Stomach (tissue), 4 donors: Measurements from ENCODE around the gene OTOGL.

Source experiments
- CTCF ChIP-seq, 7 experiments: fragments of 450-650 bp in 4 of 7; fragments of 200-600 bp in 3 of 7; sonication (generic) in 3 of 7; IDR thresholded peaks; one replicate each; pipeline ENCODE4 v1.5.1; 2016 to 2019; ENCODE audit warnings: antibody characterized with exemption in 7 of 7, control low read depth in 2 of 7, mild to moderate bottlenecking in 1 of 7
- POLR2A ChIP-seq, 4 donors: fragments of 450-650 bp; IDR thresholded peaks; one replicate each; pipeline ENCODE4 v1.6.1; 2016; ENCODE audit warnings: antibody characterized with exemption in 4 of 4, control low read depth in 2 of 4, mild to moderate bottlenecking in 1 of 4, moderate library complexity in 1 of 4

- TF ChIP-seq CTCF (IDR thresholded peaks at IDR 0.05) (no peak), POLR2A (IDR thresholded peaks at IDR 0.05) (no peak)
Measured at GRCh38 chr12:80173083-80173864, 73.9 kb downstream of the OTOGL start.
